GM21447 (cell line): ENCODE results near the gene TNNI2.

Experiments
- ATAC-seq: cut with Tn5 transposase; IDR thresholded peaks from one replicate; pipeline ENCODE4 v1.9.1; 2021; ENCODE audit not compliant: unreplicated experiment

TNNI2 gene

GRCh38 chr11:1832211-1832919, 6.4 kb upstream of the TNNI2 start:
- ATAC-seq, result no peak

- ATAC-seq, result no peak
Measured at GRCh38 chr11:1832920-1833295, 5.9 kb upstream of the TNNI2 start.

- ATAC-seq, result no peak
Measured at GRCh38 chr11:1834062-1834610, 4.6 kb upstream of the TNNI2 start.

GRCh38 chr11:1834779-1835670, 3.8 kb upstream of the TNNI2 start, which contains the start of gene SYT8:
SYT8 (plus strand) TSS chr11:1834990; CDS start chr11:1835106, 116 bp downstream.
- no peak for ATAC-seq

DNA sequence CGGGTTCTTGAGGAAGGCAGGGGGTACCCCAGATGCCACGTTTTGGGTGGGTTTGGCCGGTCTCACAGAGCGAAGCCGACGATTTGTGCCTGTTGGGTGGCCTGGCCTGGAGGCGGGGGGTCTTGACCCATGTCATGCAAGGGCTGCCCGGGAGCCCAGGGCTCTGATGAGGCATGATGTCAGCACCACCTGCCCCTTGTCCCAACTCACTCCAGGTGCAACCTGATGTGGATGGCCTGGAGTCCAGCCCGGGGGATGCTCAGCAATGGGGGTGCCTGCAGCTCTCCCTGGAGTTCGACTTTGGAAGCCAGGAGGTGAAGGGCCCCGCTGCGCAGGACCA, 3.1 kb upstream of the TNNI2 start:
- ATAC-seq, result no peak

GRCh38 chr11:1836011-1836945, 2.5 kb upstream of the TNNI2 start:
- ATAC-seq, result no peak

DNA sequence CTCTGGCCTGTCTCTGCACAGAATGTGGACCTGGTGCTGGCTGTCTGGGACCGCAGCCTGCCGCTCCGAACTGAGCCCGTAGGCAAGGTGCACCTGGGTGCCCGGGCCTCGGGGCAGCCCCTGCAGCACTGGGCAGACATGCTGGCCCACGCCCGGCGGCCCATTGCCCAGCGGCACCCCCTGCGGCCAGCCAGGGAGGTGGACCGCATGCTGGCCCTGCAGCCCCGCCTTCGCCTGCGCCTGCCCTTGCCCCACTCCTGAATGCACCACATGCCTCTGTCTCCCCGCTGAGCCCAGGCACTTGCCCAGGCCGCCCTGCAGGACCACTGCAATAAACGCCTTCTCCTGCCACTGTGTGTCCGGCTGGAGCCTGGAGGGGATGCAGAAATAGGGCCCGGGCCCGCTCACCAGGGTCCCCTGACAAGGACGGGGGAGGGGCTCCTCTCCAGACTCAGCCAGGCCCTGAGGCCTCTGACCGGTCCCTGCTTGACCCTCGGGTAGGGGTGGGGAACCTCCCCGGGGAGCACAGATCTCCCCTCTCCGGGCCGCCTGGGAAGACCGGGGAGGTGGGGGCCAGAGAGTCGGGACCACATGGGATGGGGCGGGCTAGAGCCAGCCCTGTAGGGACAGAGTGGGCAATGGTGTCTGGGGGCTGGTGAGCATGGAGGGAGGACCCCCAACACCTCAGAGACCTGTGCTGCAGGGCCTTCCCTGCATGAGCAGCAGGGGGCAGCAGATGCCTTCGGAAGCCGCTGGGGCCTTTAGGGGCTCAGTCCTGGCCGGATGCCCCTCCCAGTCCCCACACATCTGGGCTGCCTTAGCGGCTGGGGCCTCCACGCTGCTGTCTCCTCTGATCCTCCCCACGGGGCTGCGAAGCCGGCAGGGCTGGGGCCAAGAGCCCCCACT, 1.4 kb upstream of the TNNI2 start:
- peak; percentile 52 for ATAC-seq

DNA sequence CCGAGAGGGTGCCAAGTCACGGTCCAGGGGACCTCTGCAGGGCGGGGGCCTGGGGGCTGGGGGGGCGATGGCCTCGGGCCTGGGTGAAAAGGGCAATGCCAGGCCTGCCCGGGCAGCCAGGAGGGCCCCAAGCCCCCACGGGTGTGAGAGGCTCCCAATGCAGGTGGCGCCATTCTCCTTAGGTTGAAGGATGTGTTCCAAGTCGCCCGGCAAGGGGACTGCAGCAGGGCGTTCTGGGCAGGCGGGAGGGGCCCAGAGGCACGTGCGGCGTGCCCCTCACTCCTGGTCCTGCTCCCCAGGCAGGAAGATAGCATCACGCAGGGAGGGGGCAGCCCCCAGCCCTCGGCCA, 730 bp upstream of the TNNI2 start:
- ATAC-seq, result no peak

GRCh38 chr11:1839204-1839923, 583 bp downstream of the TNNI2 start:
- ATAC-seq, result no peak

DNA sequence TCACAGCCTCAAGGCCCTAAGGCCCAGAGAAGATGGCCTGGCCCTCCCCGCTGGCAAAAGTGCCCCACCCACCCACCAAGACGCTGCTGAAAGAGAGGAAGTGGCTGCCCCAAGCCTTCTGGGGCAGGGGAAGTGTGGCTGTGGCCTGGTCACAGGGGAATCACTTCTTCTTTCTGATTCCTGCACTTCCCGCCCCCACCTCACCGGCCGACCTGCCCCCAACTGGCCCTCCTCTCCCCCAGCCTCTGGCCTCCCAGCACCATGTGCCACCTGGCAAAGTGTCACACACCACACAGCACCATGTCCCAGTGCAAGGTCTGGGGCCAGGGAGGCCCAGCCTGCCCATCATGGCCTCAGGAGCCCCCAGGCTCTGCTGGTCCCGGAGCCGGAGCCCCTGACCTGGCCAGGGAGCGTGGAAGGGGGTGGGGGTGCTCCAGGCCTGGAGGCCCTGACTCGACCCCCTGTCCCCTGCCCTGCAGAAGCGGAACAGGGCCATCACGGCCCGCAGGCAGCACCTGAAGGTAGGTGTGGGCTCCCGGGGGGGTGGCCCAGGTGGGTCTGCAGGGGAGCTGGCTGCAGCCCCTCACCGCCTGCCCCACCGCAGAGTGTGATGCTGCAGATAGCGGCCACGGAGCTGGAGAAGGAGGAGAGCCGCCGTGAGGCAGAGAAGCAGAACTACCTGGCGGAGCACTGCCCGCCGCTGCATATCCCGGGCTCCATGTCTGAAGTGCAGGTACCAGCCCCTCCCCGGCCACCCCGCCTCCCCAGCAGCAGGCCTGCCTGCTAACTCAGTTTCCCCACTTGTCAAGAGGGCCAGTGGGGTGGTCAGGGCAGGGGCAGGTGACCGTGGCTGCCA, 1.4 kb downstream of the TNNI2 start:
- ATAC-seq, result no peak

DNA sequence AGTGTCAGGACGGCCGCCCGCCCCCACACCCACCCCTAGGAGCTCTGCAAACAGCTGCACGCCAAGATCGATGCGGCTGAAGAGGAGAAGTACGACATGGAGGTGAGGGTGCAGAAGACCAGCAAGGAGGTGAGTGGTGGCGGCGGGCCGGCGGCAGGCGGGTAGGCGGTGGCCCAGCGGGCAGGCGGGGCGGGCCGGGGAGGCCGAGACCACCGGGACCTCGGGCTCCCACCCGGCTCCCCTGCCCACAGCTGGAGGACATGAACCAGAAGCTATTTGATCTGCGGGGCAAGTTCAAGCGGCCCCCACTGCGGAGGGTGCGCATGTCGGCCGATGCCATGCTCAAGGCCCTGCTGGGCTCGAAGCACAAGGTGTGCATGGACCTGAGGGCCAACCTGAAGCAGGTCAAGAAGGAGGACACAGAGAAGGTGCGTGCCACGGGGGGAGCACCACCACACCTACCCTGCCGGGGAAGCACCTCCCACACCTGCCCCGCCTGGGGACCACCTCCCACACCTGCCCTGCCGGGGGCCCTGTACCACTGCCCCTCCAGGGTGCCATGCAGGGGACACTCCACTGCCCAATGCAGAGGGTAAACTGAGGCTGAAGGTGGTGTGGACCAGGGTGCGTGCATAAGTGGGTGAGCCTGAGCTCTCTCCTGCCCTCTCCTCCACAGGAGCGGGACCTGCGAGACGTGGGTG, 2.1 kb downstream of the TNNI2 start:
- ATAC-seq, result no peak

- no peak for ATAC-seq
Measured at GRCh38 chr11:1841511-1842148, 2.8 kb downstream of the TNNI2 start.

DNA sequence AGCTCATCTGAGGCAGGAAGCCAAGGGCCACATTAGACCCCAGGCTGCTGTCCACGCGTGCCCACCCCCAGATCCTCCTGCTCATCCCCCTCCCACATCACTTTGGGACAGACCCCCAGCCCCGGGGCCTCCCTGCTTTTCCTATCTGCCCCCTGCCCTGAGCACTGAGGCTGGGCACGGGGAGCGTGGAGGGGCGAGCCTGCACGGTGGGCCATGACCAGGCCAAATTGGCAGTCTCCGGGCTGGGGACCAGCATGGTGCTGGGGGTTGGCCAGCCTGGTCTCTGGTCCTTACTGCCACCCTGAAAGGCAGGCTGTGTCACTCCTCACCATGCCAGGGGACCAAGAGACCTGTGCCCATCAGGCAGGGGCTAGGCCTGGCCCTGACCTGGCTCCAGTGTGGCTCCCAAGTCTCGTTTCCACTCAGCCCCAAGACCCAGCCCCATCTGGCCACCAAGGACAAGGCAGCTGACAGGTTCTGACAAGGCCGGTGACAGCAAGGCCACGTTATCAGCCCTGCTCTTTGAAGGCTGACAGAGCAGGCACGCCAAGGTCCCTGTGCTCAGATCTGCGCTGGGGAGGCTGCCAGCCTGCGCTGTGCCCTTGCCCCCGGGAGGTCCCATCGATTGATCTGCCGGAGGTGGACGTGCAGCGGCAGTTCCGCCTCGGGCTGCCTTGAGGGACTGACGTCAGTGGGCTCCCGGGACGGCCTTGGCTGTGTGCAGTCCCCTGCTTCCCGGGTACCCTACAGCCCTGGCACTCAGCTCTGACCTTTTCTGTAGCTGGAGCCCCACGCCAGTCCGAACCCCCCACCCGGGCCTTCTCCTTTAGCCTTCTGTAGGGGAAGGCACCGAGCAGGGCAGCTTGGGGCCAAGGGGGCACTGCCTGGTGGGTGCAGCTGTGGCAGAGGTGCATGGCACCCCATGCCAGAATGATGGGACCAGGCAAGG, 3.6 kb downstream of the TNNI2 start:
- ATAC-seq, result no peak

DNA sequence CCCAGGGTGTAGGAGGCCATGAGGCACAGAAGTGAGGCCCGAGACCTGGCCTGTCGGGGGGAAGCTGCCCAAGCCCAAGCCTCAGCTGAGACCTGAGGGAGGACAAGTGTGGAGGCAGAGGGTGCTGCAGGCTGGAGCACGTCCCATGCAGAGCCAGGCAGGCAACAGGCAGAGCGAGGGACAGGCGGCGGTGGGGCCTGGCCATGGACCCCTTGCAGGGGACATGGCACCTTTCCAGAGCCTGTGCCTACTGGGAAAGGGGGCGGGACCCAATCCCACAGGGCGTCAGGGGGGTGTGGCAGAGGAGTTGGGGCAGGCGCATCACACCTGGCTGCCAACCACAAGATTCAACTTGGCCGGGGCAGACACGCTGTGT, 4.3 kb downstream of the TNNI2 start:
- no peak for ATAC-seq

GRCh38 chr11:1843796-1844195, 5.0 kb downstream of the TNNI2 start:
- ATAC-seq, result no peak
